GM23338 (cell line): ENCODE measurements around the gene FBXO8.

Experiments
- CREB1 ChIP-seq: fragments of 250-450 bp; sonication (Bioruptor Pico); IDR thresholded peaks from 2 replicates; pipeline ENCODE4 v1.5.0; 2020; ENCODE audit warnings: low read depth, mild to moderate bottlenecking, moderate library complexity
- POLR2AphosphoS5 ChIP-seq: IDR thresholded peaks from 2 replicates; pipeline ENCODE4 v1.6.1; 2016; ENCODE audit warnings: antibody characterized with exemption, low read depth
- ZNF114 ChIP-seq: fragments of 250-450 bp; sonication (Bioruptor Pico); IDR thresholded peaks from 2 replicates; pipeline ENCODE4 v1.5.0; 2020; ENCODE audit warnings: mild to moderate bottlenecking, moderate library complexity
- TF ChIP-seq, protein P1 (sequence below), 2 experiments: fragments of 200-600 bp in 1 of 2; sonication (generic) in 1 of 2; conservative IDR thresholded peaks; 2 replicates each; pipeline versions ENCODE4 v1.5.1 to v1.6.1; 2016 to 2017; ENCODE audit warnings: antibody characterized with exemption in 2 of 2, low read depth in 2 of 2, mild to moderate bottlenecking in 2 of 2, moderate library complexity in 1 of 2

DNA sequence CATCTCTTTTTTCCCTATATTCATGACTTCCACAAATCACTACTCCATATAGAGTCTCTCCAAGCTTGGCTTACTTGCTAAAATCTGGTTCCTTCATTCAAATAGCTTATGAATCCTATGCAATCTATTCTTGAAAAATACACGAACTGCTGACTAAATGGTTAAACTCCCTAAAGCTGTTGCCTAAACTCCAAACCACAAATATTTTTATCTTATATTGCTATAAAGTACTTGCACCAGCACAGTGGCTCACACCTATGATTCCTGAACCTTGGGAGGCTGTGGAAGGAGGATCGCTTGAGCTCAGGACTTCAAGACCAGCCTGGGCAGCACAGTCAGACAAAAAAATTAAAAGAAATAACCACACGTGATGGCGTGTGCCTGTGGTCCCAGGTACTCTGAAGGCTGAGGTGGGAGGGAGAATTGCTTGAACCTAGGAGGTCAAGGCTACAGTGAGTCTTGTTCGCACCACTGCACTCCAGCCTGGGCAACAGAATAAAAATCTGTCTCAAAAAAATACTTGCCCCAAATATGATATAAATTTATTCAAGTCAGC, 2.2 kb downstream of the FBXO8 start:
- TF ChIP-seq, protein P1, sequence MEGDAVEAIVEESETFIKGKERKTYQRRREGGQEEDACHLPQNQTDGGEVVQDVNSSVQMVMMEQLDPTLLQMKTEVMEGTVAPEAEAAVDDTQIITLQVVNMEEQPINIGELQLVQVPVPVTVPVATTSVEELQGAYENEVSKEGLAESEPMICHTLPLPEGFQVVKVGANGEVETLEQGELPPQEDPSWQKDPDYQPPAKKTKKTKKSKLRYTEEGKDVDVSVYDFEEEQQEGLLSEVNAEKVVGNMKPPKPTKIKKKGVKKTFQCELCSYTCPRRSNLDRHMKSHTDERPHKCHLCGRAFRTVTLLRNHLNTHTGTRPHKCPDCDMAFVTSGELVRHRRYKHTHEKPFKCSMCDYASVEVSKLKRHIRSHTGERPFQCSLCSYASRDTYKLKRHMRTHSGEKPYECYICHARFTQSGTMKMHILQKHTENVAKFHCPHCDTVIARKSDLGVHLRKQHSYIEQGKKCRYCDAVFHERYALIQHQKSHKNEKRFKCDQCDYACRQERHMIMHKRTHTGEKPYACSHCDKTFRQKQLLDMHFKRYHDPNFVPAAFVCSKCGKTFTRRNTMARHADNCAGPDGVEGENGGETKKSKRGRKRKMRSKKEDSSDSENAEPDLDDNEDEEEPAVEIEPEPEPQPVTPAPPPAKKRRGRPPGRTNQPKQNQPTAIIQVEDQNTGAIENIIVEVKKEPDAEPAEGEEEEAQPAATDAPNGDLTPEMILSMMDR (conservative IDR thresholded peaks at IDR 0.05; ENCODE audit: low read depth in 2 of 2): no peak
- TF ChIP-seq CREB1 (no peak), POLR2AphosphoS5 (no peak), ZNF114 (CRISPR knock-in tag) (no peak)
